B cell (primary cell): ENCODE data around the gene TSC22D4.

Experiments used
- EZH2 ChIP-seq: IDR thresholded peaks from 2 replicates; pipeline ENCODE4 v1.6.1; 2012; ENCODE audit warnings: borderline replicate concordance, low read depth, mild to moderate bottlenecking, moderate library complexity, low read length; ENCODE audit not compliant: insufficient read depth, poor library complexity, severe bottlenecking
- TF ChIP-seq, protein P1 (sequence below): fragments of 200-600 bp; IDR thresholded peaks from one replicate; pipeline ENCODE4 v1.8.0; 2022; ENCODE audit warnings: antibody characterized with exemption, mild to moderate bottlenecking

GRCh38 chr7:100434297-100435144 is 44.5 kb downstream of the TSC22D4 start:
- TF ChIP-seq, protein P1, sequence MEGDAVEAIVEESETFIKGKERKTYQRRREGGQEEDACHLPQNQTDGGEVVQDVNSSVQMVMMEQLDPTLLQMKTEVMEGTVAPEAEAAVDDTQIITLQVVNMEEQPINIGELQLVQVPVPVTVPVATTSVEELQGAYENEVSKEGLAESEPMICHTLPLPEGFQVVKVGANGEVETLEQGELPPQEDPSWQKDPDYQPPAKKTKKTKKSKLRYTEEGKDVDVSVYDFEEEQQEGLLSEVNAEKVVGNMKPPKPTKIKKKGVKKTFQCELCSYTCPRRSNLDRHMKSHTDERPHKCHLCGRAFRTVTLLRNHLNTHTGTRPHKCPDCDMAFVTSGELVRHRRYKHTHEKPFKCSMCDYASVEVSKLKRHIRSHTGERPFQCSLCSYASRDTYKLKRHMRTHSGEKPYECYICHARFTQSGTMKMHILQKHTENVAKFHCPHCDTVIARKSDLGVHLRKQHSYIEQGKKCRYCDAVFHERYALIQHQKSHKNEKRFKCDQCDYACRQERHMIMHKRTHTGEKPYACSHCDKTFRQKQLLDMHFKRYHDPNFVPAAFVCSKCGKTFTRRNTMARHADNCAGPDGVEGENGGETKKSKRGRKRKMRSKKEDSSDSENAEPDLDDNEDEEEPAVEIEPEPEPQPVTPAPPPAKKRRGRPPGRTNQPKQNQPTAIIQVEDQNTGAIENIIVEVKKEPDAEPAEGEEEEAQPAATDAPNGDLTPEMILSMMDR, result no peak
- TF ChIP-seq EZH2, result no peak
